GM12878 (cell line): ENCODE measurements around the gene NOP9. TPM values are rescaled to one million over a fixed set of nuclear protein-coding genes. Genes with fewer than 3 reads are reported as not detected.

ENCODE experiments used
- ATAC-seq: fragments of 200-7000 bp; cut with Tn5 transposase; 3 replicates; pipeline ENCODE4 v1.9.1; 2020; ENCODE audit warnings: mild to moderate bottlenecking, moderate library complexity
- BruUV-seq: library from RNA; stranded (reverse); fragments of 400-500 nt; replicated peaks from 2 replicates; lab custom pipeline; 2021; lab: Mats Ljungman, UMichigan
- CTCF ChIA-PET: fragments of 300-600 bp; sonication (Branson Sonifier 250); formaldehyde crosslinking; extraction: SDS; loops from one replicate; lab custom pipeline; 2021; ENCODE audit warnings: inconsistent platforms; lab: Yijun Ruan, JAX
- POLR2A ChIA-PET: fragments of 350-600 bp; formaldehyde crosslinking; extraction: SDS; loops from one replicate; lab custom pipeline; 2021; ENCODE audit warnings: inconsistent platforms; lab: Charles Lee
- RAD21 ChIA-PET: fragments of 300-600 bp; sonication (Branson Sonifier 250); formaldehyde crosslinking; loops from one replicate; lab custom pipeline; 2023; ENCODE audit warnings: antibody characterized with exemption; ENCODE audit not compliant: unreplicated experiment; lab: Charles Lee
- SMC1A ChIA-PET: fragments of 300-600 bp; sonication (Branson Sonifier 250); formaldehyde crosslinking; loops from one replicate; lab custom pipeline; 2023; ENCODE audit not compliant: unreplicated experiment, uncharacterized antibody; lab: Charles Lee
- DNase-seq: peaks from one replicate; pipeline ENCODE4 v3.0.0-alpha.2; 2011; ENCODE audit warnings: low read depth, low spot score
- FAIRE-seq: peaks from 3 replicates; lab custom pipeline; 2011; peaks lifted over from hg19 to GRCh38; lab: Jason Lieb, UNC
- H2AFZ ChIP-seq: 2 replicates; pipeline ENCODE4 v1.6.0; 2011; ENCODE audit warnings: low read depth, low read length, control low read depth; ENCODE audit not compliant: control insufficient read depth
- H3K27ac ChIP-seq: 2 replicates; pipeline ENCODE4 v1.5.1; 2011; ENCODE audit warnings: control low read depth; ENCODE audit not compliant: control insufficient read depth, insufficient read depth
- H3K27me3 ChIP-seq, 2 experiments: replicated peaks in 1 of 2; 2 replicates each; pipeline versions ENCODE4 v1.6.0 to v1.6.1; 2011; ENCODE audit warnings: low read length in 1 of 2; ENCODE audit not compliant: control insufficient read depth in 2 of 2, insufficient read depth in 2 of 2
- H3K36me3 ChIP-seq, 2 experiments: 2 replicates each; pipeline ENCODE4 v1.5.1; 2011; ENCODE audit warnings: low read length in 1 of 2; ENCODE audit not compliant: control insufficient read depth in 2 of 2, insufficient read depth in 2 of 2
- H3K4me1 ChIP-seq: 2 replicates; pipeline ENCODE4 v1.6.1; 2011; ENCODE audit warnings: mild to moderate bottlenecking, low read length, moderate library complexity, mixed read lengths; ENCODE audit not compliant: control insufficient read depth, insufficient read depth
- H3K4me2 ChIP-seq: 2 replicates; pipeline ENCODE4 v1.6.0; 2011; ENCODE audit warnings: control low read depth; ENCODE audit not compliant: control insufficient read depth, insufficient read depth
- H3K4me3 ChIP-seq: fragments of 200-600 bp; sonication (generic); 2 replicates; pipeline ENCODE4 v1.5.1; 2016
- H3K79me2 ChIP-seq: 2 replicates; pipeline ENCODE4 v1.6.0; 2011; ENCODE audit warnings: low read length; ENCODE audit not compliant: control insufficient read depth, insufficient read depth
- H3K9ac ChIP-seq: 2 replicates; pipeline ENCODE4 v1.8.0; 2011; ENCODE audit warnings: low read length, control low read depth, mixed read lengths; ENCODE audit not compliant: control insufficient read depth, insufficient read depth
- H3K9me3 ChIP-seq: replicated peaks from 3 replicates; pipeline ENCODE4 v1.5.1; 2011; ENCODE audit warnings: mild to moderate bottlenecking, low read length; ENCODE audit not compliant: control insufficient read depth, insufficient read depth
- H4K20me1 ChIP-seq: 2 replicates; pipeline ENCODE4 v1.6.0; 2011; ENCODE audit not compliant: control insufficient read depth, insufficient read depth
- BCL11A ChIP-seq: IDR thresholded peaks from 2 replicates; pipeline ENCODE4 v1.6.1; 2011; ENCODE audit warnings: low read depth, low read length
- BRCA1 ChIP-seq: IDR thresholded peaks from 2 replicates; pipeline ENCODE4 v1.6.1; 2011; ENCODE audit warnings: low read depth, low read length, improper control_type of control experiment
- CEBPZ ChIP-seq: fragments of 150-350 bp; IDR thresholded peaks from 2 replicates; pipeline ENCODE4 v1.6.1; 2016; ENCODE audit warnings: low read depth, low read length
- CREB1 ChIP-seq: IDR thresholded peaks from 2 replicates; pipeline ENCODE4 v1.6.1; 2012; ENCODE audit warnings: low read depth, mild to moderate bottlenecking, inconsistent platforms
- CREM ChIP-seq: IDR thresholded peaks from 2 replicates; pipeline ENCODE4 v1.6.1; 2014; ENCODE audit warnings: antibody characterized with exemption, low read depth
- DPF2 ChIP-seq: fragments of 450-650 bp; IDR thresholded peaks from 2 replicates; pipeline ENCODE4 v1.6.1; 2017; ENCODE audit warnings: mild to moderate bottlenecking
- ELK1 ChIP-seq: IDR thresholded peaks from 2 replicates; pipeline ENCODE4 v1.6.1; 2012; ENCODE audit warnings: low read depth, low read length, improper control_type of control experiment
- HDAC6 ChIP-seq: fragments of 200-600 bp; sonication (generic); IDR thresholded peaks from one replicate; pipeline ENCODE4 v1.8.0; 2017; ENCODE audit warnings: antibody characterized with exemption; ENCODE audit not compliant: unreplicated experiment
- KLF5 ChIP-seq: fragments of 450-650 bp; IDR thresholded peaks from 2 replicates; pipeline ENCODE4 v1.6.1; 2014; ENCODE audit warnings: mild to moderate bottlenecking; ENCODE audit not compliant: partially characterized antibody
- MXI1 ChIP-seq: fragments of 150-350 bp; IDR thresholded peaks from 2 replicates; pipeline ENCODE4 v1.6.1; 2011; ENCODE audit warnings: low read depth, mild to moderate bottlenecking, inconsistent platforms, low read length, improper control_type of control experiment
- NBN ChIP-seq: fragments of 450-650 bp; IDR thresholded peaks from 2 replicates; pipeline ENCODE4 v1.6.1; 2016
- NFXL1 ChIP-seq: fragments of 450-650 bp; IDR thresholded peaks from 2 replicates; pipeline ENCODE4 v1.6.1; 2017; ENCODE audit warnings: antibody characterized with exemption, mild to moderate bottlenecking, borderline replicate concordance
- NFYA ChIP-seq: IDR thresholded peaks from 2 replicates; pipeline ENCODE4 v1.6.1; 2011; ENCODE audit warnings: low read depth, mild to moderate bottlenecking, low read length, improper control_type of control experiment, borderline replicate concordance
- SP1 ChIP-seq: IDR thresholded peaks from one replicate; pipeline ENCODE4 v1.6.1; 2011; ENCODE audit warnings: low read depth, low read length
- ZNF384 ChIP-seq: IDR thresholded peaks from 2 replicates; pipeline ENCODE4 v1.6.1; 2012; ENCODE audit warnings: low read depth, mild to moderate bottlenecking, low read length, improper control_type of control experiment, borderline replicate concordance
- ZZZ3 ChIP-seq: IDR thresholded peaks from 2 replicates; pipeline ENCODE4 v1.6.1; 2011; ENCODE audit warnings: low read depth; ENCODE audit not compliant: control insufficient read depth, insufficient read length
- WGBS: methylation state at CpG from one replicate; pipeline ENCODE4 v1.1.6; 2016; ENCODE audit warnings: low lambda C conversion rate; ENCODE audit not compliant: insufficient replicate concordance, insufficient coverage; ENCODE audit errors: missing lambda C conversion rate; 5-methylcytosine and 5-hydroxymethylcytosine counted together
- in situ Hi-C: fragments of 300-500 bp; cut with MboI; formaldehyde crosslinking; loops from 9 replicates; pipeline ENCODE4 v1.14.3; 2018; ENCODE audit warnings: mixed read lengths
- intact Hi-C: fragments of 100-400 bp; cut with micrococcal nuclease; formaldehyde crosslinking; loops from one replicate; pipeline ENCODE4 v1.14.2; 2022; ENCODE audit not compliant: unreplicated experiment
- polyA plus RNA-seq, 11 experiments: library from polyadenylated mRNA; depleted of rRNA in 4 of 11; unstranded in 6 of 11; stranded (reverse) in 5 of 11; fragments of >200 nt; fragmentation: Nextera tagmentation in 4 of 11; fragmentation: Illumina TruSeq in 1 of 11; extraction: Ambion mirVana in 4 of 11; extraction: Trizol in 1 of 11; gene quantifications; 1 replicate in 1 of 11; 2 replicates in 10 of 11; pipeline versions ENCODE4 v1.2.1 to v1.2.3, GENCODE V29; 2011 to 2016; ENCODE audit warnings: inconsistent platforms in 2 of 11, missing spikeins in 2 of 11, low read depth in 1 of 11
- total RNA-seq, 4 experiments: library from RNA; depleted of rRNA in 3 of 4; stranded (reverse); fragments of >200 nt in 3 of 4; fragmentation: Illumina TruSeq in 1 of 4; extraction: Trizol in 1 of 4; gene quantifications; 2 replicates each; pipeline versions ENCODE4 v1.2.1 to v1.2.3, GENCODE V29; 2013 to 2021

NOP9 gene
- total and polyA plus RNA-seq, 10 of the 15 experiments (the other 5 are each of a cell fraction or from before 2014, with no cell fraction given): 2.4 to 43.9 (median 20.3) TPM

GRCh38 chr14:24340606-24341005 is 41.0 kb downstream of the NOP9 start (continued):
- TF ChIP-seq NFXL1: no peak

GRCh38 chr14:24342889-24343288 is 43.2 kb downstream of the NOP9 start:
- no TSS peak for BruUV-seq
- Histone ChIP-seq H3K27me3 (no peaks in the 10 kb centered on the region; a peak in 1 of 4 replicates), H4K20me1 (no peaks in the 10 kb centered on the region), H3K27ac (no peak overlapping the region), H3K9me3 (no peaks in the 10 kb centered on the region), H3K36me3 (no peaks in the 10 kb centered on the region), H3K4me1 (peaks cover 6% of the 10 kb centered on the region; the same call in 1 of the 2 replicates), H3K79me2 (no peaks in the 10 kb centered on the region), H3K4me2 (no peak overlapping the region), H3K9ac (no peak overlapping the region), H3K4me3 (no peak overlapping the region), H2AFZ (no peak overlapping the region)
- ChIA-PET POLR2A (interaction anchor here (4.7 kb wide), 1 partner anchor 88 kb away, joined by 23 read pairs; the partner anchor contains the start of genes CBLN3 and KHNYN), RAD21 (interaction anchor here (0.9 to 5.7 kb wide), 3 partner anchors 10 to 97 kb away, joined by 3 to 45 read pairs (median 4); partner anchors contain the start of genes CBLN3 and KHNYN), CTCF (interaction anchor here (1.0 to 16.6 kb wide), 5 partner anchors 9 to 97 kb away, joined by 3 to 452 read pairs (median 4); partner anchors contain the start of genes CBLN3, KHNYN and SDR39U1), SMC1A (interaction anchor here (1.9 to 7.7 kb wide), 2 partner anchors 89 to 91 kb away, joined by 5 to 73 read pairs; partner anchors contain the start of gene KHNYN)
- 85% methylated on average over 4 of the region's 4 CpGs for WGBS
- in situ Hi-C loops (no loop called here), intact Hi-C loops (no loop called here)
- ATAC-seq: no peak
- no peak for DNase-seq
- FAIRE-seq: no peak
- no peak for TF ChIP-seq CEBPZ
- no peak for TF ChIP-seq MXI1
- TF ChIP-seq ZNF384: no peak
- no peak for TF ChIP-seq SP1
- TF ChIP-seq HDAC6: no peak
- TF ChIP-seq BRCA1: no peak
- TF ChIP-seq BCL11A: no peak
- TF ChIP-seq KLF5: no peak
- no peak for TF ChIP-seq ZZZ3
- TF ChIP-seq CREB1: no peak
- TF ChIP-seq ELK1: no peak
- no peak for TF ChIP-seq NFYA
- no peak for TF ChIP-seq DPF2
- no peak for TF ChIP-seq CREM
- TF ChIP-seq NBN: no peak
